Endothelial cell (in vitro differentiated cells): ENCODE data around the gene HDAC1. TPM values are rescaled to one million over a fixed set of nuclear protein-coding genes. Genes with fewer than 3 reads are reported as not detected.
A peak's percentile ranks its signal among the peaks of the same experiment; 100 is the strongest.

Experiments used
- DNase-seq: peaks from one replicate; pipeline ENCODE4 v3.0.0; 2021; ENCODE audit warnings: low spot score
- H3K27ac Mint-ChIP-seq: one replicate; pipeline ENCODE4 v1.8.0; 2021; ENCODE audit warnings: mixed read lengths, inconsistent platforms; ENCODE audit not compliant: unreplicated experiment
- H3K27me3 Mint-ChIP-seq: one replicate; pipeline ENCODE4 v1.8.0; 2021; ENCODE audit warnings: mild to moderate bottlenecking, moderate library complexity, mixed read lengths, inconsistent platforms; ENCODE audit not compliant: unreplicated experiment
- H3K36me3 Mint-ChIP-seq: one replicate; pipeline ENCODE4 v1.8.0; 2021; ENCODE audit warnings: mild to moderate bottlenecking, low read depth, mixed read lengths, inconsistent platforms; ENCODE audit not compliant: unreplicated experiment
- H3K4me1 Mint-ChIP-seq: one replicate; pipeline ENCODE4 v1.8.0; 2021; ENCODE audit warnings: mild to moderate bottlenecking, mixed read lengths, inconsistent platforms; ENCODE audit not compliant: unreplicated experiment
- H3K4me3 Mint-ChIP-seq: one replicate; pipeline ENCODE4 v1.8.0; 2021; ENCODE audit warnings: mild to moderate bottlenecking, mixed read lengths, inconsistent platforms; ENCODE audit not compliant: unreplicated experiment
- H3K9me3 Mint-ChIP-seq: one replicate; pipeline ENCODE4 v1.8.0; 2021; ENCODE audit warnings: mixed read lengths, inconsistent platforms; ENCODE audit not compliant: unreplicated experiment
- CTCF ChIP-seq: fragments of 200-600 bp; sonication (generic); IDR thresholded peaks from one replicate; pipeline ENCODE4 v1.5.0; 2021; ENCODE audit warnings: antibody characterized with exemption; ENCODE audit not compliant: unreplicated experiment
- total RNA-seq: library from RNA; stranded (reverse); fragmentation: NEBNext Ultra II Directional; extraction: Animal tissue kit (Norgen Biotek cat#: 25700); gene quantifications from one replicate; pipeline ENCODE4 v1.2.1, GENCODE V29; 2021; ENCODE audit not compliant: unreplicated experiment

Gene HDAC1
- total RNA-seq, 1 donor from 2014 or later, result 143 TPM

GRCh38 chr1:32338637-32339145 is 46.8 kb downstream of the HDAC1 start:
- Mint-ChIP-seq H3K4me3 (peak overlapping the region; percentile 81), H3K36me3 (peaks cover 20% of the 10 kb centered on the region), H3K9me3 (no peaks in the 10 kb centered on the region), H3K4me1 (peaks cover 38% of the 10 kb centered on the region), H3K27ac (peak overlapping the region; percentile 90), H3K27me3 (peaks cover 34% of the 10 kb centered on the region)
- no peak for DNase-seq
- no peak for TF ChIP-seq CTCF

GRCh38 chr1:32339363-32339978 is 47.6 kb downstream of the HDAC1 start:
- no peak overlapping the region for H3K27ac Mint-ChIP-seq
- peaks cover 29% of the 10 kb centered on the region for H3K27me3 Mint-ChIP-seq
- peaks cover 32% of the 10 kb centered on the region for H3K4me1 Mint-ChIP-seq
- peak overlapping the region; percentile 63 for H3K4me3 Mint-ChIP-seq
- TF ChIP-seq CTCF, result no peak
- H3K9me3 Mint-ChIP-seq, result no peaks in the 10 kb centered on the region
- no peak for DNase-seq
- peaks cover 13% of the 10 kb centered on the region for H3K36me3 Mint-ChIP-seq

GRCh38 chr1:32341186-32341757 is 49.4 kb downstream of the HDAC1 start:
- no peak for DNase-seq
- Mint-ChIP-seq H3K36me3 (peaks cover 13% of the 10 kb centered on the region), H3K27ac (no peak overlapping the region), H3K9me3 (no peaks in the 10 kb centered on the region), H3K4me3 (no peak overlapping the region), H3K27me3 (peaks cover 31% of the 10 kb centered on the region), H3K4me1 (peaks cover 32% of the 10 kb centered on the region)
- TF ChIP-seq CTCF, result no peak

- H3K4me3 Mint-ChIP-seq, result no peak overlapping the region
- H3K4me1 Mint-ChIP-seq, result peaks cover 35% of the 10 kb centered on the region
- no peak for TF ChIP-seq CTCF
- H3K27ac Mint-ChIP-seq, result no peak overlapping the region
- peaks cover 29% of the 10 kb centered on the region for H3K27me3 Mint-ChIP-seq
- no peaks in the 10 kb centered on the region for H3K9me3 Mint-ChIP-seq
- H3K36me3 Mint-ChIP-seq, result peaks cover 11% of the 10 kb centered on the region
- DNase-seq, result no peak
Measured at GRCh38 chr1:32341971-32342370, 50.1 kb downstream of the HDAC1 start.

GRCh38 chr1:32342704-32343103 is 50.8 kb downstream of the HDAC1 start:
- Mint-ChIP-seq H3K27ac (no peak overlapping the region), H3K27me3 (peaks cover 27% of the 10 kb centered on the region), H3K36me3 (peaks cover 11% of the 10 kb centered on the region), H3K9me3 (no peaks in the 10 kb centered on the region), H3K4me3 (no peak overlapping the region), H3K4me1 (peaks cover 29% of the 10 kb centered on the region)
- no peak for TF ChIP-seq CTCF
- no peak for DNase-seq
